ENCODE results near the gene SMURF2. TPM values are rescaled to one million over a fixed set of nuclear protein-coding genes. Genes with fewer than 3 reads are reported as not detected.

Gene SMURF2
- total RNA-seq, 1 experiment from 2014 or later: 127 TPM

DNA sequence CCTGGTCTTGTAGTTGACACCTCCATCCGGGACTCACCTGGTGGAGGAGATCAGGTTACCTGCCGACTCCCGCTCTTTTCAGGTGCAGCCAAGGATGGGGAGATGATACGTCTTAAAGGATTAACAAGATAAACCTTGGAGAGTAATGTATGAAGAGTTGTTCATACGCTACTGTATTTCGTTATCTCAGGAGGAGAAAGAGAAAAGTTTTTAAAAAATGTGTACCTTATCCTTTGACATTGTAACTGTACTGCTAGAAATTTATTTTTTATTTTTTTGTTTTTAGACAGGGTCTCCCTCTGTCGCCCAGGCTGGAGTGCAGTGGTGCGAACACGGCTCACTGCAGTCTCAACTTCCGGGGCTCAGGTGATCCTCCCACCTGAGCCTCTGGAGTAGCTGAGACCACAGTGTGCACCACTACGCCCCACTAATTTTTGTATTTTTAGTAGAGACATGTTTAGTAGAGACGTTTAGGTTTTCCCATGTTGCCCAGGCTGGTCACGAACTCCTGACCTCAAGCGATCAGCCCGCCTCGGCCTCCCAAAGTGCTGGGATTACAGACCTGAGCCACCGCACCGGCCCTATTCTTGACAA, 764 bp upstream of the SMURF2 start:
- CTCF ChIA-PET: no interaction called here
- POLR2A ChIA-PET: interaction anchor here (0.9 to 2.5 kb wide), 8 partner anchors 18 to 70 kb away, joined by 3 to 13 read pairs (median 4); no protein-coding TSS in a partner anchor
- H3K4me1 ChIP-seq (ENCODE audit: control insufficient read depth in 1 of 2, insufficient read depth in 2 of 2, low read length in 2 of 2): peaks cover 72 to 83% of the 10 kb centered on the region in 2 experiments
- DNase-seq (ENCODE audit: low read depth, low spot score) (peak; percentile 82), ATAC-seq (peak; percentile 53)
- BruUV-seq (replicated peaks): TSS peak; percentile 87
- peak overlapping the region; percentile 81 to 82 for H3K4me3 ChIP-seq (replicated peaks in 1 of 2; ENCODE audit: low read depth in 1 of 2, low read length in 2 of 2)
- peak overlapping the region; percentile 82 for H3K4me2 ChIP-seq (ENCODE audit: low read length)
- TF ChIP-seq RAD21 (IDR thresholded peaks at IDR 0.05; ENCODE audit: low read depth): 0 out of 2 replicates have a peak, but pooled peaks have one; percentile 1
- TF ChIP-seq EZH2 (IDR thresholded peaks at IDR 0.05): no peak
- TF ChIP-seq, protein P1, sequence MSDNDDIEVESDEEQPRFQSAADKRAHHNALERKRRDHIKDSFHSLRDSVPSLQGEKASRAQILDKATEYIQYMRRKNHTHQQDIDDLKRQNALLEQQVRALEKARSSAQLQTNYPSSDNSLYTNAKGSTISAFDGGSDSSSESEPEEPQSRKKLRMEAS (IDR thresholded peaks at IDR 0.05): peak; percentile 94
- no peak for TF ChIP-seq TCF7L2 (IDR thresholded peaks at IDR 0.05; ENCODE audit: borderline replicate concordance, extremely low read depth, insufficient read depth, insufficient read length)
- peak; percentile 56 for TF ChIP-seq POLR2AphosphoS5 (IDR thresholded peaks at IDR 0.05; ENCODE audit: low read depth, low read length)
- no peak for TF ChIP-seq CBX3 (IDR thresholded peaks at IDR 0.05; ENCODE audit: low read depth)
- TF ChIP-seq SP1 (IDR thresholded peaks at IDR 0.05; ENCODE audit: low read depth): peak; percentile 61; the same call in 1 of the 2 replicates
- TF ChIP-seq YY1 (IDR thresholded peaks at IDR 0.05; ENCODE audit: extremely low read depth, insufficient replicate concordance, low read depth, low read length): no peak
- RAD21 ChIA-PET (ENCODE audit: low non-redundant PET in 1 of 2, low total read pairs in 2 of 2, uncharacterized antibody in 2 of 2, unreplicated experiment in 2 of 2): no interaction called here
- intact Hi-C loops (cut with micrococcal nuclease): loop anchor here (2.0 to 5.0 kb wide), 3 partner anchors 44 to 166 kb away; partner anchors contain the start of gene POLG2
- peaks cover 38% of the 10 kb centered on the region for H3K79me2 ChIP-seq (ENCODE audit: insufficient read depth, low read length)
- no peaks in the 10 kb centered on the region for H3K9me2 ChIP-seq (ENCODE audit: insufficient read depth)
- no peaks in the 10 kb centered on the region for H3K9me3 ChIP-seq (ENCODE audit: control insufficient read depth in 1 of 2, insufficient read depth in 1 of 2, low read depth in 1 of 2, low read length in 2 of 2)
- H3K36me3 ChIP-seq (ENCODE audit: control insufficient read depth in 1 of 2, insufficient read depth in 2 of 2, low read length in 2 of 2): peaks cover 0 to 1% of the 10 kb centered on the region in 2 experiments; a peak in 1 of 4 replicates
- peak overlapping the region; percentile 78 for H3K9ac ChIP-seq (ENCODE audit: low read length)
- H3K27me3 ChIP-seq (ENCODE audit: insufficient read depth, low read length): no peaks in the 10 kb centered on the region
- no peak overlapping the region for H2AFZ ChIP-seq (ENCODE audit: low read depth, low read length, poor library complexity, severe bottlenecking)
- 0 out of 2 replicates have a peak, but pooled peaks cover 4% of the 10 kb centered on the region for H4K20me1 ChIP-seq (ENCODE audit: insufficient read depth)
- H3K27ac ChIP-seq (ENCODE audit: low read depth, low read length): peak overlapping the region; percentile 96

DNA sequence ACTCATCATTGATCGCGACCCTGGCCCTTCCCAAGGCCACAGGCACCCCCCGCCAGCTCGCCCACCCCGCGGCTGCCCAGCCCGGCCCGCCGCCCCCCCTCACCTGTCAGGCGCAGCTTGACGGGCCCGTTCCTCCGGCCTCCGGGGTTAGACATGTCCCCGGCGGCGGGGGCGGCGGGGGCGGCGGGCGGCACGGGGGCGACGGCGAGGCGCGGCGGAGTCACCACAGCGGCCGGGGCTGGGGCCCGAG, 456 bp downstream of the SMURF2 start:
- no peaks in the 10 kb centered on the region for H3K9me3 ChIP-seq (ENCODE audit: control insufficient read depth in 1 of 2, insufficient read depth in 1 of 2, low read depth in 1 of 2, low read length in 2 of 2)
- H2AFZ ChIP-seq (ENCODE audit: low read depth, low read length, poor library complexity, severe bottlenecking): no peak overlapping the region
- BruUV-seq (replicated peaks): no TSS peak
- H3K27me3 ChIP-seq (ENCODE audit: insufficient read depth, low read length): no peaks in the 10 kb centered on the region
- DNase-seq (ENCODE audit: low read depth, low spot score) (no peak), ATAC-seq (peak; percentile 10)
- peaks cover 72 to 83% of the 10 kb centered on the region in 2 experiments for H3K4me1 ChIP-seq (ENCODE audit: control insufficient read depth in 1 of 2, insufficient read depth in 2 of 2, low read length in 2 of 2)
- RAD21 ChIA-PET (ENCODE audit: low non-redundant PET in 1 of 2, low total read pairs in 2 of 2, uncharacterized antibody in 2 of 2, unreplicated experiment in 2 of 2): no interaction called here
- peak overlapping the region; percentile 78 for H3K9ac ChIP-seq (ENCODE audit: low read length)
- POLR2A ChIA-PET: interaction anchor here (0.9 to 2.5 kb wide), 7 partner anchors 19 to 67 kb away, joined by 3 to 13 read pairs (median 6); no protein-coding TSS in a partner anchor
- H3K36me3 ChIP-seq (ENCODE audit: control insufficient read depth in 1 of 2, insufficient read depth in 2 of 2, low read length in 2 of 2): peaks cover 0 to 14% of the 10 kb centered on the region in 2 experiments; a peak in 2 of 4 replicates
- CTCF ChIA-PET: no interaction called here
- H3K4me2 ChIP-seq (ENCODE audit: low read length): peak overlapping the region; percentile 77
- 0 out of 2 replicates have a peak, but pooled peaks cover 4% of the 10 kb centered on the region for H4K20me1 ChIP-seq (ENCODE audit: insufficient read depth)
- H3K79me2 ChIP-seq (ENCODE audit: insufficient read depth, low read length): peaks cover 50% of the 10 kb centered on the region
- peak overlapping the region; percentile 81 to 82 for H3K4me3 ChIP-seq (replicated peaks in 1 of 2; ENCODE audit: low read depth in 1 of 2, low read length in 2 of 2)
- intact Hi-C loops (cut with micrococcal nuclease): loop anchor here (5.0 kb wide), 1 partner anchor 164 kb away; the partner anchor contains the start of gene POLG2
- H3K27ac ChIP-seq (ENCODE audit: low read depth, low read length): peak overlapping the region; percentile 96
- H3K9me2 ChIP-seq (ENCODE audit: insufficient read depth): no peaks in the 10 kb centered on the region
- TF ChIP-seq ELF1 (IDR thresholded peaks at IDR 0.05; ENCODE audit: borderline replicate concordance, low read depth) (no peak), TCF7L2 (IDR thresholded peaks at IDR 0.05; ENCODE audit: borderline replicate concordance, extremely low read depth, insufficient read depth, insufficient read length) (no peak), EGR1 (IDR thresholded peaks at IDR 0.05; ENCODE audit: low read depth) (no peak), POLR2AphosphoS5 (IDR thresholded peaks at IDR 0.05; ENCODE audit: low read depth, low read length) (no peak), YY1 (IDR thresholded peaks at IDR 0.05; ENCODE audit: extremely low read depth, insufficient replicate concordance, low read depth, low read length) (no peak), JUND (IDR thresholded peaks at IDR 0.05) (no peak), EZH2 (IDR thresholded peaks at IDR 0.05) (no peak)
- TF ChIP-seq, protein P2, sequence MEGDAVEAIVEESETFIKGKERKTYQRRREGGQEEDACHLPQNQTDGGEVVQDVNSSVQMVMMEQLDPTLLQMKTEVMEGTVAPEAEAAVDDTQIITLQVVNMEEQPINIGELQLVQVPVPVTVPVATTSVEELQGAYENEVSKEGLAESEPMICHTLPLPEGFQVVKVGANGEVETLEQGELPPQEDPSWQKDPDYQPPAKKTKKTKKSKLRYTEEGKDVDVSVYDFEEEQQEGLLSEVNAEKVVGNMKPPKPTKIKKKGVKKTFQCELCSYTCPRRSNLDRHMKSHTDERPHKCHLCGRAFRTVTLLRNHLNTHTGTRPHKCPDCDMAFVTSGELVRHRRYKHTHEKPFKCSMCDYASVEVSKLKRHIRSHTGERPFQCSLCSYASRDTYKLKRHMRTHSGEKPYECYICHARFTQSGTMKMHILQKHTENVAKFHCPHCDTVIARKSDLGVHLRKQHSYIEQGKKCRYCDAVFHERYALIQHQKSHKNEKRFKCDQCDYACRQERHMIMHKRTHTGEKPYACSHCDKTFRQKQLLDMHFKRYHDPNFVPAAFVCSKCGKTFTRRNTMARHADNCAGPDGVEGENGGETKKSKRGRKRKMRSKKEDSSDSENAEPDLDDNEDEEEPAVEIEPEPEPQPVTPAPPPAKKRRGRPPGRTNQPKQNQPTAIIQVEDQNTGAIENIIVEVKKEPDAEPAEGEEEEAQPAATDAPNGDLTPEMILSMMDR (IDR thresholded peaks at IDR 0.05 in 2 of 3, conservative IDR thresholded peaks at IDR 0.05 in 1 of 3; ENCODE audit: borderline replicate concordance in 1 of 3, insufficient read depth in 1 of 3, low read depth in 2 of 3, low read length in 2 of 3): no peak
- TF ChIP-seq, protein P3, sequence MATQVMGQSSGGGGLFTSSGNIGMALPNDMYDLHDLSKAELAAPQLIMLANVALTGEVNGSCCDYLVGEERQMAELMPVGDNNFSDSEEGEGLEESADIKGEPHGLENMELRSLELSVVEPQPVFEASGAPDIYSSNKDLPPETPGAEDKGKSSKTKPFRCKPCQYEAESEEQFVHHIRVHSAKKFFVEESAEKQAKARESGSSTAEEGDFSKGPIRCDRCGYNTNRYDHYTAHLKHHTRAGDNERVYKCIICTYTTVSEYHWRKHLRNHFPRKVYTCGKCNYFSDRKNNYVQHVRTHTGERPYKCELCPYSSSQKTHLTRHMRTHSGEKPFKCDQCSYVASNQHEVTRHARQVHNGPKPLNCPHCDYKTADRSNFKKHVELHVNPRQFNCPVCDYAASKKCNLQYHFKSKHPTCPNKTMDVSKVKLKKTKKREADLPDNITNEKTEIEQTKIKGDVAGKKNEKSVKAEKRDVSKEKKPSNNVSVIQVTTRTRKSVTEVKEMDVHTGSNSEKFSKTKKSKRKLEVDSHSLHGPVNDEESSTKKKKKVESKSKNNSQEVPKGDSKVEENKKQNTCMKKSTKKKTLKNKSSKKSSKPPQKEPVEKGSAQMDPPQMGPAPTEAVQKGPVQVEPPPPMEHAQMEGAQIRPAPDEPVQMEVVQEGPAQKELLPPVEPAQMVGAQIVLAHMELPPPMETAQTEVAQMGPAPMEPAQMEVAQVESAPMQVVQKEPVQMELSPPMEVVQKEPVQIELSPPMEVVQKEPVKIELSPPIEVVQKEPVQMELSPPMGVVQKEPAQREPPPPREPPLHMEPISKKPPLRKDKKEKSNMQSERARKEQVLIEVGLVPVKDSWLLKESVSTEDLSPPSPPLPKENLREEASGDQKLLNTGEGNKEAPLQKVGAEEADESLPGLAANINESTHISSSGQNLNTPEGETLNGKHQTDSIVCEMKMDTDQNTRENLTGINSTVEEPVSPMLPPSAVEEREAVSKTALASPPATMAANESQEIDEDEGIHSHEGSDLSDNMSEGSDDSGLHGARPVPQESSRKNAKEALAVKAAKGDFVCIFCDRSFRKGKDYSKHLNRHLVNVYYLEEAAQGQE (IDR thresholded peaks at IDR 0.05; ENCODE audit: low read depth): no peak

Measured in HCT116 (cell line).